Breast epithelium (tissue), 4 donors: ENCODE data around the gene COCH. TPM values are rescaled to one million over a fixed set of nuclear protein-coding genes. Genes with fewer than 3 reads are reported as not detected.

Source experiments
- DNase-seq, 2 donors: peaks; one replicate each; pipeline ENCODE4 v3.0.0-alpha.2; 2019; ENCODE audit warnings: low spot score in 2 of 2
- H3K27ac ChIP-seq, 2 donors: fragments of 200-600 bp; sonication (generic) in 1 of 2; one replicate each; pipeline ENCODE4 v1.5.1; 2016 to 2019; ENCODE audit warnings: mild to moderate bottlenecking in 1 of 2
- H3K27me3 ChIP-seq, 2 donors: fragments of 200-600 bp; sonication (generic) in 1 of 2; one replicate each; pipeline versions ENCODE4 v1.5.1 to v1.6.0; 2017 to 2019; ENCODE audit warnings: control low read depth in 1 of 2, mild to moderate bottlenecking in 1 of 2
- H3K36me3 ChIP-seq: fragments of 200-600 bp; one replicate; pipeline ENCODE4 v1.5.1; 2019
- H3K4me1 ChIP-seq, 2 donors: fragments of 200-600 bp; sonication (generic); one replicate each; pipeline ENCODE4 v1.5.1; 2016 to 2019; ENCODE audit warnings: control low read depth in 1 of 2
- H3K4me3 ChIP-seq, 3 donors: fragments of 200-600 bp; sonication (generic); 1 replicate in 2 of 3; 2 replicates in 1 of 3; pipeline ENCODE4 v1.5.1; 2016 to 2019; ENCODE audit warnings: mild to moderate bottlenecking in 3 of 3, moderate library complexity in 2 of 3
- H3K9me3 ChIP-seq, 2 donors: fragments of 200-600 bp; sonication (generic) in 1 of 2; one replicate each; pipeline ENCODE4 v1.5.1; 2016 to 2019; ENCODE audit warnings: control low read depth in 1 of 2
- CTCF ChIP-seq, 3 donors: fragments of 450-650 bp; IDR thresholded peaks; one replicate each; pipeline ENCODE4 v1.5.1; 2016 to 2017; ENCODE audit warnings: antibody characterized with exemption in 3 of 3, mild to moderate bottlenecking in 3 of 3, moderate library complexity in 3 of 3
- POLR2A ChIP-seq: fragments of 450-650 bp; IDR thresholded peaks from one replicate; pipeline ENCODE4 v1.6.1; 2016; ENCODE audit warnings: antibody characterized with exemption, mild to moderate bottlenecking, moderate library complexity
- POLR2AphosphoS5 ChIP-seq, 3 donors: sonication (generic); formaldehyde crosslinking; IDR thresholded peaks; one replicate each; pipeline ENCODE4 v1.6.1; 2017; ENCODE audit warnings: antibody characterized with exemption in 3 of 3
- intact Hi-C: fragments of 100-400 bp; cut with DNase I; formaldehyde crosslinking; loops from one replicate; pipeline ENCODE4 v1.15.1; 2023; ENCODE audit warnings: low total_unique reads
- total RNA-seq, 3 donors: library from RNA; depleted of rRNA; stranded (reverse); fragments of >200 nt; gene quantifications; one replicate each; pipeline ENCODE4 v1.1.0, GENCODE V29; 2016

The COCH gene
- total RNA-seq, 3 donors from 2014 or later = 0.66 to 3.5 (median 1.6) TPM

DNA sequence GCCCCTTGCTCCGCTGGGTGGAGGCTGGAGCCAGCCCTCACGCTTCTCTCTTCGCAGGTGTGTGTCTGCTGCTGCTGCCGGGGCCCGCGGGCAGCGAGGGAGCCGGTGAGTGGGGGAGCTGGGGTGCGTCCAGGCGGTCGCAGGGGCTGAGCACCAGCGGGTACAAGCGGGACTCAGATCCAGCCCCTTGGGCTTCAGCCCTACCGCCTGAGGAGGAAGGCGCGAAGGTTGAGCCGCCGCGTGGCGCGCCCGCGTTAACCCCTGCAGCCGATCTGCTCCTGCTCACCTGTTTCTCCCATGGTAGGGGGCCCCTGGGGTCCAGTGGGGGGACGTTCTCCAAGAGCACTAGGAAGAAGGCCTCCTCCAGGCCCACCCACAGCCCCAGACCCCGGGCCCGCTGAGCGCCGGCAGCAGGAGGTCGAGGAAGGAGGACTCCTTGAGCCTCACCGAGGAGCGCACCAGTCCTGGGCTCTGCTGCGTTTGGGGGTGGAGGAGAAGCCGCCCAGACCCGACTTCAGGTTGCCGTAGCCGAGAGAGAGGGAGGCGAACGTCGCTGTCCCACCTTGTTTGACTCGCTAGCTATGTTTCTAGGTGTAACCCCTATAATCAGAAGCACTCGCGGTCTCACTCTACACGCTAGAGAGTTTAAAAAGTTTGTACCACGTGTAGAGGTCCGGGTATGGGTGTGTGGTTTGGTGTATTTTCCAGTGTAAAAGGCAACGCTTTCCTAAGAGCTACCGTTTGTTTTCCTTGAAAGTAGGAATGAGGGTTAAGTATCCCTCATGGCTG, 834 bp downstream of the COCH start:
- intact Hi-C loops = no loop called here
- H3K27me3 ChIP-seq = peaks cover 0 to 28% of the 10 kb centered on the region in 2 donors
- H3K36me3 ChIP-seq = no peaks in the 10 kb centered on the region
- TF ChIP-seq CTCF (IDR thresholded peaks at IDR 0.05) (no peak), POLR2A (no peak), POLR2AphosphoS5 (IDR thresholded peaks at IDR 0.05) (no peak)
- H3K27ac ChIP-seq = no peak overlapping the region
- H3K4me3 ChIP-seq = peak overlapping the region; percentile 50 to 72 (median 55)
- no peak for DNase-seq
- no peaks in the 10 kb centered on the region for H3K9me3 ChIP-seq
- peaks cover 0 to 4% of the 10 kb centered on the region in 2 donors for H3K4me1 ChIP-seq

DNA sequence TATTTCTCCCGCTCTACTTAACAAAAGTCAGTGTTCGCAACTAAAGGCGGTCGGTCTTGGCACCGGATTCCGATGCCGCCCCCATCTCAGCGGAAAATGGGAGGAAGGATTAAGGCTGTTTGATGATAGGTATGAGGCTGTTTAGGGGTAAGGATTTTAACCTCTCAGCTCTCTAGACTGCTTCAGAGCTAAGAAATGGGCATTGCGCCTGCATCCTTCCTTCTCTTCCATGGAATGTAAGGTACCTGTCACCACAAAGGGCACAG, 1.4 kb downstream of the COCH start:
- Histone ChIP-seq H3K4me3 (peak overlapping the region in 2 of 3 donors; percentile 50 to 72), H3K36me3 (no peaks in the 10 kb centered on the region), H3K27ac (no peak overlapping the region), H3K27me3 (peaks cover 0 to 28% of the 10 kb centered on the region in 2 donors), H3K4me1 (peaks cover 0 to 4% of the 10 kb centered on the region in 2 donors), H3K9me3 (no peaks in the 10 kb centered on the region)
- TF ChIP-seq CTCF (IDR thresholded peaks at IDR 0.05) (no peak), POLR2A (no peak), POLR2AphosphoS5 (IDR thresholded peaks at IDR 0.05) (no peak)
- no peak for DNase-seq
- intact Hi-C loops = no loop called here

DNA sequence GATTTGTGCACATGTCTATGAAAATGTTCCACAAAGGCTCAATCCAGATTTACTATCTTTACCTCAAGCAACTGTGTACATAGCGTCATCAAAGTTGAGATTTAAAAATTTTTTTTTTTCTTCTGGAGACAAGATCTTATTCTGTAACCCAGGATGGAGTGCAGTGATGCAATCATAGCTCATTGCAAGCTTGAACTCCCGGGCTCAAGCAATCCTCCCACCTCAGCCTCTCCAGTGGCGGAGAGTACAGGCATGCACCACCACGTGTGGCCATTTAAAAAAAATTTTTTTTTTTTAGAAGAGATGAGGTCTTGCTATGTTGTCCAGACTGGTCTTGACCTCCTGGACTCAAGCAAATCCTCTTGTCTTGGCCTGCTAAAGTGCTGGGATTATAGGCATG, 2.3 kb downstream of the COCH start:
- Histone ChIP-seq H3K27ac (no peak overlapping the region), H3K4me1 (peaks cover 0 to 4% of the 10 kb centered on the region in 2 donors), H3K36me3 (no peaks in the 10 kb centered on the region), H3K9me3 (no peaks in the 10 kb centered on the region), H3K4me3 (no peak overlapping the region), H3K27me3 (peaks cover 0 to 28% of the 10 kb centered on the region in 2 donors)
- DNase-seq = no peak
- intact Hi-C loops = no loop called here
- TF ChIP-seq POLR2AphosphoS5 (IDR thresholded peaks at IDR 0.05) = no peak
- no peak for TF ChIP-seq CTCF (IDR thresholded peaks at IDR 0.05)
- TF ChIP-seq POLR2A = no peak

DNA sequence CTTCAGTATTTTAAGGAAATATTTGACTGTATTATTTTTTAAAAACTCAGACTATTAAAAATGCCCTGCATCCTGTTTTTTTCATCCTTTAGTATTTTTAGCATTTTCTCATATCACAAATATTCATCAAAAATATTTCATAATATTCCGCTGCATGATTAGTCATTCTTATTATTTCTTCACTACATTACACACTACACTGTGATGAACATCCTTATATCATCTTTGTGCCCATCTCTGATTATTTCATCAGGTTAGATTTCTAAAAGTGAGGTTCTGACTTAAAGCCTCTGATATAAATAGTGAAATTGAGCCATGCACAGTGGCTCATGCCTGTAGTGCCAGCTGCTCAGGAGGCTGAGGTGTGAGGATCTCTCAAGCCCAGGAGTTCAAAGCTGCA, 8.1 kb downstream of the COCH start:
- intact Hi-C loops = no loop called here
- no peak overlapping the region for H3K27ac ChIP-seq

More for the DNA sequence above, 8.1 kb downstream of the COCH start:
- DNase-seq = no peak
- Histone ChIP-seq H3K4me3 (no peak overlapping the region), H3K9me3 (no peaks in the 10 kb centered on the region), H3K4me1 (no peaks in the 10 kb centered on the region), H3K27me3 (no peaks in the 10 kb centered on the region), H3K36me3 (no peaks in the 10 kb centered on the region)
- TF ChIP-seq POLR2AphosphoS5 (IDR thresholded peaks at IDR 0.05) (no peak), POLR2A (no peak), CTCF (IDR thresholded peaks at IDR 0.05) (no peak)
